Heart left ventricle (tissue), 13 donors: ENCODE measurements around the gene C2orf69.

Source experiments
- POLR2A ChIP-seq, 2 donors: fragments of 450-650 bp; IDR thresholded peaks; one replicate each; pipeline ENCODE4 v1.6.1; 2017; ENCODE audit warnings: antibody characterized with exemption in 2 of 2, mild to moderate bottlenecking in 2 of 2, moderate library complexity in 2 of 2
- TF ChIP-seq, protein P1 (sequence below), 12 donors: fragments of 200-600 bp; sonication (generic) in 4 of 12; IDR thresholded peaks; one replicate each; pipeline versions ENCODE4 v1.5.0 to v1.8.0; 2018 to 2022; ENCODE audit warnings: antibody characterized with exemption in 12 of 12, mild to moderate bottlenecking in 5 of 12
- donor health status: ischemic (EF 13 %, LVEDD 7.1; RV severe dilation, severe dysfunction).
- donor health status: DM: no; HTN: yes; CAD: no.
- donor health status: DM: no; HTN: no; CAD: no.
- donor health status: ischemic (EF 25% LVEDD 6.9; RV normal size, moderate dysfunction).
- donor health status: ischemic (EF 25% LVEDD 5.7; RV mildly dilated, moderate dysfunction).
- donor health status: ischemic (EF 35%, LVEDD 5.7; RV mildly dilated, moderate dysfunction).
- donor health status: nonischemic (EF 11% LVEDD 7.7; RV severe dilation, severe dysfunction).
- donor health status: DM: yes; HTN: yes; CAD: no.
- donor health status: PGD.
- donor health status: ischemic (EF 29% LVEDD 5.4; RV normal size, mild dysfunction).
- donor health status: nonischemic (EF 23%, LVEDD 6.1; RV moderate dilation, normal function).

DNA sequence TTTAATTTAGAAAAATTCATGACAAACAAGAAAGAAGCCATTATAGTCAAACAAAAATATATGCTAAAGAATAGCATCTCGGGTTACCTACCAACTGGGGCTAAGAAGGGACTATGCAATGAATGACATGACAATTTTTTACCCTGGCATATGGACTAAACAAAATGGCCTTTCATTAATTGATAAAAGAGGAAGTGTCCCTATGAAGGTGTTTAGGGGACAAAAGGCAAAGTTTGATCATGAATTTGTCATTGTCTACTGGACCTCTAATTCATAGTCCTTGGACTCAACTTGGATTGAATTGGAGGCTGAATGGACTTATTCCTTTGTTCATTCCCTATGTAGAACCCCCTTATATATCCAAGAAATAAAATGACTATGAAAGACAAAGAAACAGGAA, 57.0 kb downstream of the C2orf69 start:
- TF ChIP-seq, protein P1, sequence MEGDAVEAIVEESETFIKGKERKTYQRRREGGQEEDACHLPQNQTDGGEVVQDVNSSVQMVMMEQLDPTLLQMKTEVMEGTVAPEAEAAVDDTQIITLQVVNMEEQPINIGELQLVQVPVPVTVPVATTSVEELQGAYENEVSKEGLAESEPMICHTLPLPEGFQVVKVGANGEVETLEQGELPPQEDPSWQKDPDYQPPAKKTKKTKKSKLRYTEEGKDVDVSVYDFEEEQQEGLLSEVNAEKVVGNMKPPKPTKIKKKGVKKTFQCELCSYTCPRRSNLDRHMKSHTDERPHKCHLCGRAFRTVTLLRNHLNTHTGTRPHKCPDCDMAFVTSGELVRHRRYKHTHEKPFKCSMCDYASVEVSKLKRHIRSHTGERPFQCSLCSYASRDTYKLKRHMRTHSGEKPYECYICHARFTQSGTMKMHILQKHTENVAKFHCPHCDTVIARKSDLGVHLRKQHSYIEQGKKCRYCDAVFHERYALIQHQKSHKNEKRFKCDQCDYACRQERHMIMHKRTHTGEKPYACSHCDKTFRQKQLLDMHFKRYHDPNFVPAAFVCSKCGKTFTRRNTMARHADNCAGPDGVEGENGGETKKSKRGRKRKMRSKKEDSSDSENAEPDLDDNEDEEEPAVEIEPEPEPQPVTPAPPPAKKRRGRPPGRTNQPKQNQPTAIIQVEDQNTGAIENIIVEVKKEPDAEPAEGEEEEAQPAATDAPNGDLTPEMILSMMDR (IDR thresholded peaks at IDR 0.05), result no peak
- TF ChIP-seq POLR2A (IDR thresholded peaks at IDR 0.05), result no peak
